ENCODE measurements around the gene RABL2B. TPM values are rescaled to one million over a fixed set of nuclear protein-coding genes. Genes with fewer than 3 reads are reported as not detected.

Gene RABL2B
- total and polyA plus RNA-seq, 2 donors: 9.5 to 21.0 TPM

GRCh38 chr22:50733521-50734342 is 49.7 kb downstream of the RABL2B start:
- no peak for DNase-seq (ENCODE audit: extremely low spot score)

DNA sequence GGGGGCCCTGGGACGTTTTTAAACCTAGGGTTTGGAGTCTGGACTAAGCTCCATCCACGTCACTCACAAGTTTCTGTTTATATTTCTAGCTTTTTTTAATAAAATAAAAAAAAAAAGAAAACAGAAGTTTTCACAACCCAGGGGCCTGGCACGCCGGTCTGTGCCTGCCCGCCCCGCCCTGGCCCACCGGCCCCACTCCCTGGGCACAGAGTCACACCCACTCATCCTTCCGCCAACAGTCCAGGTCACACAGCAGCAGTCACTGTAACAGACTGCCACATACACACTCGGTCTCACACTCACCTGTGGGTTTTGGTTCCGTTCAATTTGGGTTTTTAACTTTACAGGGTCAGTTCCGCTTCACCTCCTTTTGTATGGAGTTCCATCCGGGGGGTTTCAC is 50.8 kb downstream of the RABL2B start:
- Histone ChIP-seq H3K4me1 (ENCODE audit: insufficient read depth) (no peaks in the 10 kb centered on the region), H3K4me3 (ENCODE audit: low read depth, low read length) (no peak overlapping the region), H3K36me3 (ENCODE audit: insufficient read depth) (no peaks in the 10 kb centered on the region), H3K27ac (ENCODE audit: low read depth) (no peak overlapping the region)
- no peak for DNase-seq (ENCODE audit: extremely low spot score)
- WGBS: 78% methylated on average over 12 of the region's 12 CpGs

More at GRCh38 chr22:50733521-50734342, 49.7 kb downstream of the RABL2B start:
- H3K4me1 ChIP-seq (ENCODE audit: insufficient read depth): no peaks in the 10 kb centered on the region
- no peaks in the 10 kb centered on the region for H3K36me3 ChIP-seq (ENCODE audit: insufficient read depth)
- no peak overlapping the region for H3K27ac ChIP-seq (ENCODE audit: low read depth)
- 34% methylated on average over 22 of the region's 22 CpGs for WGBS
- no peak overlapping the region for H3K4me3 ChIP-seq (ENCODE audit: low read depth, low read length)

DNA sequence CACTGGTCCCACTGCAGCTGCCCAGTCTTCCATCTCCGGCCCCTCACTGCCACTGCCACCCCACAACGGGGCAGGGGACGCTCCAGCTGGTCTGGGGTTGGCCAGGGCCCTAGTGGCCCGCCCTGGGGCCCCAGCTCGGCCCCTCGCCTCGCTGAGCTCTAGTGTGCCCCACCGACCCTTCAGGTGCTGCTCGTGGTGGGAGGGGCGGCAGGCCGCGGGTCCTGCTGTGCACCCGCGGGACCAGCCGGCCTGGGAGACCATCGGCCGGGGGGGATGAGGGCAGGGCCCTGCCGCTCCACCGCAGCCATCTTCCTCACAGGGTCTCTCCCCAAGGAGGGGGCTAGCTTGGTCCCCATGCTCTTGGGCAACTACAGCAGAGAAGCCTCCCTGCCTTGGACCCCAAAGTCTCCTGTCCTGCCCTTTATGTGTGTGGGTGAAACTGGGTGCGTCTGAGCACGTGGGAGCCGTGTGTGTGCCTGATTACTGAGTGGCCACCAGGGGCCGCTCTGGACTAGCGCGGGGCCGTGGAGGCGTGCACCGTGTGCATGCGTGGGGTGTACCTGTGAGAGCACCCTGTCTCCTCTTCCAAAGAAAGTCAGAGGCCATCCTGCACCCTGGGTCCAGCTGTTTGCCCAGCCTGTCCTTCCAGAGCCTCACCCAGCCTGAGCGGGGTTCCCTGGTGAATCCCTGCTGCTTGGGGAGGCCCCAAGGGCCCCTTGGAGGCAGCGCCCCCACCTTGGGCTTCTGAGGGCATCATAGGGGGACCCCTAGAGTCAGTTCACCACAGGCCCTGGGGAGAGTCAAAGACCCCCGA is 51.4 kb downstream of the RABL2B start:
- Histone ChIP-seq H3K4me3 (ENCODE audit: low read depth, low read length) (no peak overlapping the region), H3K4me1 (ENCODE audit: insufficient read depth) (no peaks in the 10 kb centered on the region), H3K36me3 (ENCODE audit: insufficient read depth) (no peaks in the 10 kb centered on the region), H3K27ac (ENCODE audit: low read depth) (no peak overlapping the region)
- WGBS: 43% methylated on average over 32 of the region's 32 CpGs
- no peak for DNase-seq (ENCODE audit: extremely low spot score)

DNA sequence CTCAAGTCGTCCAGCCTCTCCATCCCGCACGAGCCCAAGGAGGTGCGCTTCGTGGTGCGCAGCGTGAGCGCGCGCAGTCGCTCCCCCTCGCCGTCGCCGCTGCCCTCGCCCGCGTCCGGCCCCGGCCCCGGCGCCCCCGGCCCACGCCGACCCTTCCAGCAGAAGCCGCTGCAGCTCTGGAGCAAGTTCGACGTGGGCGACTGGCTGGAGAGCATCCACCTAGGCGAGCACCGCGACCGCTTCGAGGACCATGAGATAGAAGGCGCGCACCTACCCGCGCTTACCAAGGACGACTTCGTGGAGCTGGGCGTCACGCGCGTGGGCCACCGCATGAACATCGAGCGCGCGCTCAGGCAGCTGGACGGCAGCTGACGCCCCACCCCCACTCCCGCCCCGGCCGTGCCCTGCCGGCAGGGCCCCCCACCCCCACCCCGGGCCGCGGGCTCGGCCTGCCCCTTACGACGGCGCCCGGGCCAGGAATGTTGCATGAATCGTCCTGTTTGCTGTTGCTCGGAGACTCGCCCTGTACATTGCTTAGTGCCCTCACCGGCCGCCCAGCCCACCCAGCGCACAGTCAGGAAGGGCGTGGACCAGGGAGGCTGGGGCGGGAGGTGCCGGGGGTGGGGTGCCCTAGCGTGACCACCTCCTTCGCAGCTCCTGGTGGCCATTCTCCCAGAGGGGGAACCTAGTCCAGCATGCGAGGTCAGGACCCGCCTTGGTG is 52.3 kb downstream of the RABL2B start:
- 45% methylated on average over 76 of the region's 76 CpGs for WGBS
- DNase-seq (ENCODE audit: extremely low spot score): no peak
- no peak overlapping the region for H3K27ac ChIP-seq (ENCODE audit: low read depth)
- H3K4me3 ChIP-seq (ENCODE audit: low read depth, low read length): no peak overlapping the region
- H3K4me1 ChIP-seq (ENCODE audit: insufficient read depth): no peaks in the 10 kb centered on the region
- no peaks in the 10 kb centered on the region for H3K36me3 ChIP-seq (ENCODE audit: insufficient read depth)

- H3K4me1 ChIP-seq (ENCODE audit: insufficient read depth): no peaks in the 10 kb centered on the region
- no peak overlapping the region for H3K4me3 ChIP-seq (ENCODE audit: low read depth, low read length)
- H3K36me3 ChIP-seq (ENCODE audit: insufficient read depth): no peaks in the 10 kb centered on the region
- no peak overlapping the region for H3K27ac ChIP-seq (ENCODE audit: low read depth)
- DNase-seq (ENCODE audit: extremely low spot score): no peak
- 57% methylated on average over 54 of the region's 54 CpGs for WGBS
These were observed 53.2 kb downstream of the RABL2B start for GRCh38 chr22:50730013-50730891.

- Histone ChIP-seq H3K4me3 (ENCODE audit: low read depth, low read length) (no peak overlapping the region), H3K36me3 (ENCODE audit: insufficient read depth) (no peaks in the 10 kb centered on the region), H3K27ac (ENCODE audit: low read depth) (no peak overlapping the region), H3K4me1 (ENCODE audit: insufficient read depth) (no peaks in the 10 kb centered on the region)
- no peak for DNase-seq (ENCODE audit: extremely low spot score)
- 89% methylated on average over 21 of the region's 21 CpGs for WGBS
These were observed 53.9 kb downstream of the RABL2B start for GRCh38 chr22:50729391-50730012.

GRCh38 chr22:50728523-50728931 is 54.9 kb downstream of the RABL2B start:
- no peak for DNase-seq (ENCODE audit: extremely low spot score)
- no peaks in the 10 kb centered on the region for H3K4me1 ChIP-seq (ENCODE audit: insufficient read depth)
- 89% methylated on average over 2 of the region's 2 CpGs for WGBS
- no peak overlapping the region for H3K4me3 ChIP-seq (ENCODE audit: low read depth, low read length)
- no peaks in the 10 kb centered on the region for H3K36me3 ChIP-seq (ENCODE audit: insufficient read depth)
- no peak overlapping the region for H3K27ac ChIP-seq (ENCODE audit: low read depth)

- DNase-seq (ENCODE audit: extremely low spot score): no peak
- WGBS: 89% methylated on average over 23 of the region's 23 CpGs
- Histone ChIP-seq H3K27ac (ENCODE audit: low read depth) (no peak overlapping the region), H3K4me3 (ENCODE audit: low read depth, low read length) (no peak overlapping the region), H3K4me1 (ENCODE audit: insufficient read depth) (no peaks in the 10 kb centered on the region), H3K36me3 (ENCODE audit: insufficient read depth) (no peaks in the 10 kb centered on the region)
These were observed 55.5 kb downstream of the RABL2B start for GRCh38 chr22:50727678-50728522.

DNA sequence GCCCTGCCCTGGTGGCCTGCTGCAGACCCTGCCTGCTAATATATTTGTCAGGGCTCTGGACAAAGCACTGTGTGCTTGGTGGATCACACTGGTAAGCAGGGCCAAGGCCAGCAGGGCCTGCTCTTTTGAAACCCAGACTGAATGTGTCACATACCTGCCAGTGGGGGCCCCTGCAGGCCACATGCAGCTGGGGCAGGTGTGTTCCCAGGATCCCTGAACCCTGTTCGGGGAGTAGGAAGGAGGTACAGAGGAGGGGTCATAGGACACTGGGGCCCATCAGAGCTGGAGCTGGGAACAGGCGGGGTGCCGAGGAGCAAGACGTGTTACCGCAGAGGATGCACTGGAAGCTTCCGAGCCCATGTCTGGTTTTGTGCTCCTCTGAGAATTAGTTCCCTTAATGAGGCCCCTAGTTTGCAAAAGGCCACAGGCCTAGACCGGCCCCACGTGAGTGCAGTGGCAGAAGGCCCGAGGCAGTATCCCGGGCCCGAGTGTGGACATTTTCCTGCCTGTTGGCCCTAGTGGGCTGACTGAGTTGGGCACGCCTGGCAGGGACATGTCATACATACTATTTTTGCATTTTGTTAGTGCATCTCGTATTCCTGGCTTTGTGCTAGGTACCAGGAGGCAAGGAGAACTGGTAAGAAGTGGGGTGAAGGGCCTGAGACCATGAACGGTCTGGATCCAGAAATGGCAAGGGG is 56.6 kb downstream of the RABL2B start:
- H3K27ac ChIP-seq (ENCODE audit: low read depth): no peak overlapping the region
- no peak for DNase-seq (ENCODE audit: extremely low spot score)
- no peak overlapping the region for H3K4me3 ChIP-seq (ENCODE audit: low read depth, low read length)
- no peaks in the 10 kb centered on the region for H3K4me1 ChIP-seq (ENCODE audit: insufficient read depth)
- 91% methylated on average over 14 of the region's 14 CpGs for WGBS
- no peaks in the 10 kb centered on the region for H3K36me3 ChIP-seq (ENCODE audit: insufficient read depth)

DNA sequence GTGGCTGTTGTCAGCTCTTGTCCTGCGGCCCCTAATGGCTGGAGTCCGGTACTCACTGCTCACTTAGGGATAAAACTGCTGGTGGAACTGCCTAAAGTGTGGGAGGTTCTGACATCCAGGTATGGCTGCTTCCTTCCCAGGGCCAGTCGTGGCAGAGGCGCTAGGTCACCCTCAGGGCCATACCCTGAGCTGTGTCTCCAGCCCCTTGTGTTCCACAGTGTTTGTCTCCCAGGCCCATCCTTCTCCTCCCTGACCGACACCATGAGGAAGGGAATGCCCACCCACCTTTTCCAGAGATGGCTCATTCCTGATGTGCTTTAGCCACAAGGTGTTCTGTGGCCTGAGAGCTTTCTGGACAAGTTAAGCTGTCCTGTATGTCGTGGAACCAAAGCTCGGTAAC is 57.8 kb downstream of the RABL2B start:
- no peaks in the 10 kb centered on the region for H3K4me1 ChIP-seq (ENCODE audit: insufficient read depth)
- 96% methylated on average over 7 of the region's 7 CpGs for WGBS
- no peaks in the 10 kb centered on the region for H3K36me3 ChIP-seq (ENCODE audit: insufficient read depth)
- no peak overlapping the region for H3K4me3 ChIP-seq (ENCODE audit: low read depth, low read length)
- DNase-seq (ENCODE audit: extremely low spot score): no peak
- H3K27ac ChIP-seq (ENCODE audit: low read depth): no peak overlapping the region

DNA sequence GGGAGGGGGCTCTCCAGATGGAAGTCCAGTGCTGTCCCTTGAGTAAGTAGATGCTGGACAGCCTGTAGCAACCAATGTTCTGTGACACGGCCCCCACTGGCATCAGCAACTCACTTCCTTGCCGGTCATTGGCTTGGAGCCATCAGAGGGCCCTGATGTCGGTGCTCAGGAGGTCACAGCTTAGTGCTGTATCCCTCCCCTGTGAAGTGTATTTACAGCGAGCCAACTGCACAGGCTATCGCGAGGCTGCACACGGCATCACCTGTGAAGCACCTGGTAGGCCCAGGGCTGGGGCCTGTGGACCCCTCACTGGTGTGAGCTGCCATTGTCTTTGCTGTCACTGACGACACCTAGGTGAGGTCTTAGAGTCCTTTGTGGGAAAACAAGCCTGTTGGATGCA is 58.8 kb downstream of the RABL2B start:
- WGBS: 84% methylated on average over 8 of the region's 8 CpGs
- H3K4me1 ChIP-seq (ENCODE audit: insufficient read depth): no peaks in the 10 kb centered on the region
- H3K27ac ChIP-seq (ENCODE audit: low read depth): no peak overlapping the region
- no peak for DNase-seq (ENCODE audit: extremely low spot score)
- H3K4me3 ChIP-seq (ENCODE audit: low read depth, low read length): no peak overlapping the region
- no peaks in the 10 kb centered on the region for H3K36me3 ChIP-seq (ENCODE audit: insufficient read depth)
